RCC 7860 (cell line): ENCODE data around the gene IER2.

ENCODE experiments used
- DNase-seq: peaks from one replicate; pipeline ENCODE4 v3.0.0-alpha.2; 2015; ENCODE audit warnings: low spot score
- FAIRE-seq: peaks from 2 replicates; lab custom pipeline; 2012; peaks lifted over from hg19 to GRCh38; lab: Jason Lieb, UNC

The IER2 gene, protein sequence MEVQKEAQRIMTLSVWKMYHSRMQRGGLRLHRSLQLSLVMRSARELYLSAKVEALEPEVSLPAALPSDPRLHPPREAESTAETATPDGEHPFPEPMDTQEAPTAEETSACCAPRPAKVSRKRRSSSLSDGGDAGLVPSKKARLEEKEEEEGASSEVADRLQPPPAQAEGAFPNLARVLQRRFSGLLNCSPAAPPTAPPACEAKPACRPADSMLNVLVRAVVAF

DNA sequence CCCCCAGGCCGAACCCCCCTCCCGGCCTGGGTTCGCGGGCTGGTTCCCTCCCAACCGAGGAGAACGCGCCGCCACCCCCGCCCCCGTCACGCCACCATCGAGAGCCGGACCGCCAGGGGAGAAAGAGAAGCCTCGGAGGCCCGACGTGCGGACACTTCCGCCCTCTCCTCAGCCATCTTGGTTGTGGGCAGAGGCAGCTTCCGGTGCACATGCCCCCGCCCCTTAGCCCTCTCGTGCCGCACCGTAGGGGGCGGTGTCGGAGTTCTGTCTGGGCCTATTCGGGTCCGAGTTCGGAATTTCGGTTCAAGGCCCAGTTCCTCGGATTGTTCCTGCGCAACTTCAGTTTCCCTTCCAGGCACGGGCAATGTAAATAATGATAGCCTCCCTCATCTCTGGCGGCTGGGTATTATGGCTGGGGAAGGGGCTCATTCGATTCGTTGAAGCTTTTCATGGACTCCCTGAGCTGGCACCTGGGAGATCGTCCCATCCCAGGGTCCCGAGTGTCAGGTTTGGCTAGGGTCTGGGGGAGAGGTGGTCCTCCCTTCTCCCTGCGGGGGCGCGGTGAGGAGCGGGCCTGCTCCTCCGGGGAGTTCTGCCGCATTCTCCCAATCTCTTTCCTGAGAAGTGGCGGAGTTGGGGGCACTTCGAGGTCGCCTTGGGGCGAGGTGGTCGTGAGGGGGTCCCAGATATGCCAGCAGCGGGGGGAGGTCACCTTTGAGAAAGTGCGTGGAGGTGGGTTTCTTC, at the start of gene IER2, which contains the start of gene STX10:
TSS of gene IER2 (plus strand) at position 225 of the 744 bp plus-strand sequence. CDS start 2,776 bp downstream, outside the sequence.
TSS of gene STX10 (minus strand) at position 189 of the 744 bp plus-strand sequence. CDS start 202 bp downstream, outside the sequence.
- DNase-seq (peak; percentile 89), FAIRE-seq (peak; percentile 69)

DNA sequence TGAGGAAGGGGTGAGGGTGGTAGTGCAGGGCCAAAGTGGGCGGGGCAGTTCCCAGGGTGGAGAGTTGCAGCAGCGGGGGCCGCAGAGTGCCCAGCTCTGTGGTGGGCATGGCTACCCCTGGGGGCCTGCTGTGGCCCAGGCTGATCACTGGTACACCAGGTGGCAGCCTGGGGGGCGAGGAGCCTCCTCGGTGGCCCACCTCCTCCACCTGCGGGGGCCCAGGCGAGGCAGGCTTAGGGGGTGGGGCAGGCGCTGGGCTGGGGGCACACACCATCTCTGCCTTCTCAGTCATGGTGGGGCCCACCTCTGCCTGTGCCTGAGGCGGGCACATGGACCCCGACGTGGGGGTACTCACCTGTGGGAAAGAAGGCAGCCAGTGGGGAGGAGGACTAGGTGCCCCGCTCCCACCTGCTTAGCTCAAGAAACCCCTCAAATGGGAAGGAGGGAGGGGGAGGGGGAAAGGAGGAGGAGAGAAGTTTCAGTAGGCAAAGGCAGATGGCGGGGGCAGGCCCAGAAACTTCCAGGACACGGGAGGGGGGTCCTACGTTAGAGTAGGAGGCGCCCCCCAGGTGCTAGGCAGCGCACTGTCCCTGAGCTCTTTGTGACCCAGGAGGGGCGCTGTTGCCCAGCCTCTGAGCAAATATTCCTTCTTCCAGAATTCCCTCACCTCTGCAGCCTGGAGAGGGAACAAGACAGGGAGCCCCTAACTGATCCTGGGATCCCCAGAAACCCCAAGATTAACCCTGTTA, 49.2 kb upstream of the IER2 start:
- FAIRE-seq (no peak), DNase-seq (no peak)

DNA sequence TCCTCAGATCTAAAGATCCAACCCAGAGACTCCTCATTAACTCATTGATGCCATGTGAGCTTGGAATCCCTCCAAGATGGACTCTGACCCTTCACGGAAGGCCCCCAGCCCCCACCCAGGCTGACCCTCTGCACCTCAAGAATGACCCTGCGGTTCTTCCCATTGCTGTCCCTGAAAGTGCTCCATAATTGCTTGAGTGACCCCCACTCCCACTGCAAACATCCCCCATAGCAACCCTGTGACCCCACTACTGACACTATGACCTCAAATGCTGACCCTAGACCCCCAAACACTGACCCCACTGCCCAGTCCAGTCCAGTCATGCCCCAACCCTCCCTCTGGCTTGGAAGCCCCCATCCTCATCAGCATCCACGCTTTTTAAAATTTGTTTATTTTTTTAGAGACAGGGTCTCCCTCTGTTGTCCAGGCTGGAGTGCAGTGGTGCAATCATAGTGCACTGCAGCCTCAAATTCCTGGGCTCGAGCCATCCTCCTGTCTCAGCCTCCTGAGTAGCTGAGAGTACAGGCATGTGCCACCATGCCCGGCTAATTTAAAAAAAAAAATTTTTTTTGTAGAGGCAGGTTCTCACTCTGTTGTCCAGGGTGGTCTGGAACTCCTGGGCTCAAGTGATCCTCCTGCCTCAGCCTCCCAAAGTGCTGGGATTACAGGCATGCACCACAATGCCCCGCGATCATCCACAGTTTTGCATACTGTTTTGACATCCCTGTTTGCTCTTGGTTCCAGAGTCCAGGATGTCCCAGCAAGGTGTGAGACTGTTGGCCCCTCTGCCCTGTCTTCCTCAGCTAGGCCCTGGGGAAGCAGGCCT, 48.4 kb upstream of the IER2 start:
- no peak for FAIRE-seq
- no peak for DNase-seq

DNA sequence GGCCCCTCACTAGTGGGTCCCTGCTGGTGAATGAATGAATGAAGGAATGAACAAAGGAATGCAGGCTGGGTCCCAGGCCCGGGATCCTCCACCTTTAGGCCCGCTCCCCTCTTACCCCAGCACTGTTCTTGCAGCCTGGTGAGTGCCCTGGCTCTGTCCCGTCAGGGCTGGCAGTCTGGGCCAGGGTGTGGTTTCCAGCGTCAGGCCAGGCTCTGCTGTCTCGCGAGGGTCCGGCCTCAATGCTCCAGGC, 47.9 kb upstream of the IER2 start:
- FAIRE-seq (no peak), DNase-seq (no peak)

DNA sequence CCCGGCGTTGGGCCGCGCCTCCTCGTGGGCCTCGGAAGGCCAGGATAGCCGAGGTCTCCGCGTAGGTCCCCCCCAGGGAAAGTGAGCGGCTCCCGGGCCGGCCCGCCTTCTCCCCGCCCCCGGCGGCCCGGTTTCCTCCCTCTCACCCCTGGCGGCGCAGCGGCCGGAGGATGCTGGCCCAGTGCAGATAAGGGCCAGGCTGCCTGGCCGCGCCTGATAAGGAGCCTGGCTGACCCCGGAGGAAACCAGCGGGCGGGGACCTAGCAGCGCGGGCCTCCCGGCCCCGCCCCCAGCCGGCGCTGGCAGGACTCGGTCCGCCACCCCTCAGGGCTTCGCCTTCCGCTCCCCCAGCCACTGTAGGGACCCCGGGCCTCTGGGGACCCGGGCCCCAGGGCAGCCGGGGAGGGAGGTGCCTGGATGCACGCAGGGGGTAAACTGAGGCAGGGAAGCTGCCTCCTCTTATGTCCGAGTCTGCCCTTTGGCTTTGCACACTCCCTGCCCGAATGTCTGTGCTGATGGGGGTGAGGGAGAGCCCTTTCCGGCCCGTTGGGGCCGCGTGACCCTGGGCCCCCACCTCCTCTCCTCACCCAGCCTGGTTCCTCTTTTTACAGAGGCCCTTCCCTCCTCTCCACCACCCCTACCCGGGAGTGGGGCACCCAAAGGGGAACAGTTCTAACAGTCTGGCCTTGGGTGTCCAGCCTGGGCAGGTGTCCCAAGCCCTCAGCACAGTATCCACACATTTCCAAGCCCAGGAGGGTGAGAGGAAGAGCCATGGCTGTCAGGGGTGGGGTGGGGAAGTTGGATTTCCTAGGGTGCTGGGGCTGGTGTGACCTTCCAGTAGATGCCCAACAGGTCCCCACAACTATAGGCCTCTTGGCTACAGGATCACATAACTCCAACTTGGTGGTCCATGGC, 47.3 kb upstream of the IER2 start, which contains the start of gene LYL1:
TSS of gene LYL1 (minus strand) at position 193 of the 915 bp plus-strand sequence. CDS start 1,687 bp downstream, outside the sequence.
- FAIRE-seq (no peak), DNase-seq (no peak)

DNA sequence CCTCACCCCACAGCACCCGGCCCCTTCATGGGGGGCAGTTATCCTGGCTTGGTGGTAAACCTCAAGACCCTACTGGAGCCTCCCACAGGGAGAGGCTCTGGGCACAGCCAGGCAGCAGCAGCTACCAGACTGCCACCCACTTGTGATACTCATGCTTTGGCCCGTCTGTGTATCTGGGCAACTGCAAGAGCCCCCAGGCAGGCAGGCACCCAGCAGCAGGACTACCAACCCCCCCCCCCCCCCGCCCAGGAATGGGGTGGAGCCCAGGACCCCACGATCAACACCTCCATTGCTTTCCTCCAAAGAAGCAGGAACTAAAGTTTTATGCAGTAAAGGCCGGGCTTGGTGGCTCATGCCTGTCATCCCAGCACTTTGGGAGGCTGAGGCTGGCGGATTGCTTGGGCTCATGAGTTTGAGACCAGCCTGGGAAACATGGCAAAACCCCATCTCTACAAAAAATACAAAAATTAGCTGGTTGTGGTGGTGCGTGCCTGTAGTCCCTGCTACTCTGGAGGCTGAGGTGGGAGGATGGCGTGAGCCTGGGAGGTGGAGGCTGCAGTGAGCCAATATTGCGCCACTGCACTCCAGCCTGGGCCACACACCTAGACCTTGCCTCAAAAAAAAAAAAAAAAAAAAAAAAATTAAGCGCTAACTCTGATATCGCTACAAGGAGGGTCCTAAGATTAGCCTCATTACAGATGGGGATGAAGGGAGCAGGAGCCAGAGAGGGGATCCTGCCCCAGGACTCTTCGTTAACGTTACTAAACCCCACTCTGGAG, 46.4 kb upstream of the IER2 start:
- DNase-seq (no peak), FAIRE-seq (no peak)

DNA sequence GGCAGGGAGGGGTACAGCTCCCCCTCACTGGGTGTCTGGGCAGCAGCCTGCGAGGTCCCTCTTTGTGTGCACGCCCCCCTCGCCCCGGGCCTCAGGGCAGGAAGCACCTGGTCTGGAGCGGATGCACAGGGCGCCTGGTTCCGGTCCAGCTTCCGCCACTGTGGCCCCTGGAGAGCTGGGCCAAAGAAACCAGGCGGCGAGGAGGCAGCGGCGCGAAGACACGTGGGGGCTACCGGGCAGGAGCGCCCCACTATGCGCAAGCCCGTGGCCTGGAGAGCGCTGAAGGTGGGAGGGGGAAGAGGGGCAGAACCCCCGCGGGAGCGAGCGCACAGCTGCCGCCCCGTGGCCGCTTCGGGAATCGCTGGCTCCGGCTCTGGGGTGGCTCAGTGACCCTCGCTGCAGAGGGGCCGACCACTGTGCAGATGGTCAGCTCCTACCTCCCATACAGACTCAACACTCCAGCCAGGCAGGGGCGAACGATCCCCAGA, 45.8 kb upstream of the IER2 start:
- FAIRE-seq (no peak), DNase-seq (no peak)

DNA sequence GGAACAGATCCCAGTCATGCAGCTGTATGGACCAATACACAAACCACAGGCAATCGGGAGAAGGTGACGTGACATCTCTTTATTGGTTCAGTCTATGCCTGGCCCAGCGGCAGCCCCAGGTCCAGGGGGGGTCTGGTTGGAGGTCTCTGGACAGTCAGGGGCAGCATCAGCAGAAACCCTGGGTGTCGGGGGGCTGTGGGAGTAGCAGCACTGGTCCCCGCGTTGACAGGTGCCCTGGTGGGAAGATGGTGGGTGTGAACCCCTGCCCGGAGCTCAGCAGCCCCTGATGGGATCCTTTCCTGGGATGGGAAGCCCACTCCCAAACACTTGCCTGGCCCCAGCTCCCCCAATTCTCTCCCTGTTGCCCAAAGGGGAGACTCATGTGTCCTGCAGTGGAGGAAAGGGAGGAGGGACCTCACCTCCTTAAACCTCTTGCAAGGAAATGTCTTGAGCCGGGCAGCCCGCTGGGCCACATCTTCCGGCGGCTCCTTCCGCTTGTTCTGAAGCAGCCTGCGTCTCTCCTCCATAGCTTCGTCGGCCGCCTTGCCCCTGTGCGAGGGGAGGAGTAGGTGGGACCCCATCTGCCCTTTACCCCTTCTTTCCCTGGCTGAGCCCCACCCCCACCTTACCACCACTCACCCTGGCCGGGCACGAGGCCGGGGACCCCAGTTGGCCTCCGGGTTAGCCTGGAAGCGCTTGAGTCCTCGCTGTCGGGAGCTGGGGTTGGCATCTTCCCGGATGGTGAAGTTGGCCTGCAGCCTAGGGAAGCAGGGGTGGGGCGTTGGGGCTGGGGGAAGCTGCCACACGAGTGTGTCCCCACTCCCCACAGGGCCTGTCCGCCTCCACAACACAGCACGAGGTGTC, 45.1 kb upstream of the IER2 start:
- FAIRE-seq: no peak

DNA sequence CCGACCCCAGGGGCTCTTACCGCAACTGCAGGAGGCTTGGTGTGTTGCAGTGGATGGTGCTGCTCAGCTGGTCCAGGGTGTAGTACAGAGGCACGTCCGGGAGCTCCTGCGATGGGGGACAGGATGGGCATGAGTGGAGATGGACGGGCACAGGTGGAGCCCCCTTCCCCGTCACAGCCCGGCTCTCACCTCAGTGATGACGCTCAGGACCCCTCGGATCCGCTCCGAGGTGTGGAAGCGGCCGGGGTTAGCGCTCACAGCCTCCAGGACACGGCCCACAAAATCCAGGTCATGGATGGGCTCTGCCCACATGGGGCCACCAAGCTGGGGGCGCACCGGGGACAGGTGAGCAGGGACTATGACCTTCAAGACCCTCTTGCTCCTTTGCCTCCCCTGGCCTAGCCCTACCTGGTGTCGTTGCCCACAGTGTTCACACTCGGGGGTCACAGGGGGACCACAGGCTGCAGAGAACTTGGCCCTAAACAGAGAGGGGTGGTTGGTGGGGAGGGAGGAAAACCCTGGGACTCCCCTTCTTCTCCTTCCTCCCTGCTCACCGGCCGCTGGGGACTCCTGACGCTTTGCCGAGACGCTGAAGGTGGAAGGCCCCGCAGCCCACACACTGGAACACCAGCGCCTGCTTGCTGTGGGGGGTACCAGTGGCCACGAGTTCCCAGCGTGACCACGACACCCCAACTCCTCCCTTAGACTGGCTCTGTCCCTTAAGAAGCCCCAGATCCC, 40.7 kb upstream of the IER2 start:
- FAIRE-seq (no peak), DNase-seq (no peak)

More for the DNA sequence above, 45.1 kb upstream of the IER2 start:
- no peak for DNase-seq

DNA sequence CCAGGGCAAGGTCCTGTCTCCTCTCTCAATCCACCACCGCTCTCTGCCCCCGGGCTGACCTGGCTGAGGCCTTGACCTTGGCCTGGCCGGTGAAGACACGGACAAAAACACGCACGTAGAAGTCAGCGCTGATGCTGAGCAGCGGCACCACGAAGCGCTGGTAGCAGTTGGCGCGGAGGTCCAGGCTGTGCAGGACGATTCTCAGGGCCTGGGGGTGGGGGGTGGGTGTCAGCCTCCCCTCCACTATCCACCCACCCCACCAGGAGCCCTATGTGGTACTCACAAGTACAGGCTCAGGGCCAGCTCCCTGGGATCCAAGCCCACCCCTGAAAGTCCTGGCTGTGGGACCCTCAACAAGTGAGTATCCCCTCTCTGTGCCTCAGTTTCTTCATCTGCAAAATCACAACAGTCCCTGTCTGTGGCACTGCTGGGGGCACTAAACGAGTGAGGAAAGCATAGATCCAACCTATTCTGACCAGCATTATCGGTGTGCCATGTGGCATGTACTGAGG, 40.1 kb upstream of the IER2 start:
- FAIRE-seq: no peak
- DNase-seq: no peak

DNA sequence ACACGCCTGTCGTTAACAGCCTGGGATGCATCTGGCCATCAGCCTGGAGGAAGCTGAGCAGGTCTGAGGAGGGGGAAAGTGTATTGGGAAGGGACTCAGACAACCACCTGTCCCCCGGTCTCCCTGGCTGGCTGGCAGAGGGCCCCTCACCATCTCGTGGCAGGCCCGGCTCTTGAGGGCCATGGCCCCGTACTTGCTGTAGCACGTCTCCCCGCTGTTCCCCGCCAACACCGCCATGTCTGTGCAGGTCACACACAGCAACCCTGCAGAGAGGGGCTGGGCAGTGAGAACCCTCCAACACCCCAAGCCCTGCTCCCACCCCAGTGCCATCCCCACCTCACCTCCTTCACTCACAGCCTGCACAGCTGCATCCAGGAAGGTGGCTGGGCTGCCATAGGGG, 37.7 kb upstream of the IER2 start:
- FAIRE-seq (no peak), DNase-seq (no peak)

DNA sequence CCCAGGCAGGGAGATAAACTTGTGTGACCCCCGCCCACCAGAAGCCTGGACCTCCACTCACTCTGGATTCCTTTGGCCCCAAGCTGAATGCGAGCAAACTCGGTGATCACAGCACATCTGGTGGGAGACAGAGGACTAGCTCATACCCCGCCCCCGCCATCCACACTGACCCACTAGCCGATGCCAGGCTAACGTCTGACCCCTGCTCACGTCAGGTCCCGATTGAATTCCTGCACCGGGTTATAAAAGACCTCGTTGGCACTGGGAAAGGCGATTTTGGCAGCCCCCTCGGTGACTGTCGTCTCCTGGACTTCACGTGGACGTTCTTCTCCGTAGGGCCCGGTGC, 34.3 kb upstream of the IER2 start:
- no peak for DNase-seq
- no peak for FAIRE-seq

DNA sequence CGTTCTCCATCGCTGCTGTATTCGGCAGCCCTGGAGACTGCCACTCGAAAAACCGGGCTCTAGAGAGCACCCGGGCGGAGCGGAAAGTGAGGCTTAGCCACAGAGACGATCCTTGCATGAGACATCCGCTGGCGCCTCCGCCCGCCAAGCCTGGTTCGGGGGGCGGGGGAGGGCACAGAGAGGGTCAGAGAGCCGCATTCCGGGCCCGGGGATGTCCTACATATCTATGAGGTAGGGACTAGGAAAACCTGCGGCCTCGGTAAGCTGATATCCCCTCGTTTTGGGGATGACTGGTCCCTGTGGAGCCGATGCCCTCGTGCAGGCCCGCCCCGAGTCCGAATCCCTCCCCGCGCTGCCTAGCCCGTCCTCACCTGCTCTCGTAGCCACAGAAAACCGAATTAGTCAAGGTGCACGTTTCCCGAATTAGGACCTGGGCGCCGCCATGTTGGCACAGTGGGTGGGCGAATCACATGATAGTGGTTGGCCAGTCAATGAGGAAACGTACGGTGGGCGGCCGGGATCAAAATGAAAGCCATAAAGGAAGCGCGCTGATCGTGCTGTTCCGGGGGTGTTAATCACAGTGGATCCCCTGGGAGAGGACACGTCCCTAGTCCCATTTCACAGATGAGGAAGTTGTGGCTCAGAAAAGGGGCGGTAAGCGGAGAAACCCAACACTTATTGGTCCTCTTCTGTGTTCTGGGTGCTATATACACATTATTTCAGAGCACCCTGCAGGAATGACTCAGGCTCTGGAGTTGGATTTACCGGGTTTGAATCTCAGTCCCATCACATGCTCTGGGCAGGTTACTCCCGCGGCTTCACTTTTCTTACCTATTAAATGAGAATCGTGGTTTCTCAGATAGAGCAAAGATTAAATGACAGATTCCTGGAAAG, 33.7 kb upstream of the IER2 start, which contains the start of gene TRMT1:
TSS of gene TRMT1 (minus strand) at position 459 of the 894 bp plus-strand sequence. CDS start at position 118, 341 bp downstream.
- peak; percentile 91 for DNase-seq
- peak; percentile 56 for FAIRE-seq

DNA sequence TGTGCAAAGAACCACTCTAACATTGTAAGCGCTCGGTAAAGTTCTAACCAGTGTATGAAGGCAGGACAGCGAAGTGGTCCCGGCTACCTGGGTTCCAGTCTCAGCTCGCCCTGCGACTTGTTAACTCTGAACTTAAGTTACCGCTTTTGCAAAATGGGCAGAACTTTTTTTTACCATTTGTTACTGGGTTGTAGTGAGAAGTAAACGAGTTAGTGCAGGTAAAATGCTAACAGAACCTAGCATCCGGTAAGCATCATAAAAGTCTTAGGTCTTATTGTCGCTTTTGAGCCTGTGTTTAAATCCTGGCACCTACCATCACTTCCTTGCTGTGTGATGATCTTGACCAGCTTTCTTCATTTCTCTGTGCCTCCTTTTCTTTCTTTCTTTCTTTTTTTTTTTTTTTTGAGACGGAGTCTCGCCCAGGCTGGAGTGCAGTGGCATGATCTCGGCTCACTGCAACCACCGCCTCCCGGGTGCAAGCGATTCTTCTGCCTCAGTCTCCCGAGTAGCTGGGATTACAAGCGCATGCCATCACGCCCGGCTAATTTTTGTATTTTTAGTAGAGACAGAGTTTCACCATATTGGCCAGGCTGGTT, 32.9 kb upstream of the IER2 start:
- FAIRE-seq (no peak), DNase-seq (no peak)

DNA sequence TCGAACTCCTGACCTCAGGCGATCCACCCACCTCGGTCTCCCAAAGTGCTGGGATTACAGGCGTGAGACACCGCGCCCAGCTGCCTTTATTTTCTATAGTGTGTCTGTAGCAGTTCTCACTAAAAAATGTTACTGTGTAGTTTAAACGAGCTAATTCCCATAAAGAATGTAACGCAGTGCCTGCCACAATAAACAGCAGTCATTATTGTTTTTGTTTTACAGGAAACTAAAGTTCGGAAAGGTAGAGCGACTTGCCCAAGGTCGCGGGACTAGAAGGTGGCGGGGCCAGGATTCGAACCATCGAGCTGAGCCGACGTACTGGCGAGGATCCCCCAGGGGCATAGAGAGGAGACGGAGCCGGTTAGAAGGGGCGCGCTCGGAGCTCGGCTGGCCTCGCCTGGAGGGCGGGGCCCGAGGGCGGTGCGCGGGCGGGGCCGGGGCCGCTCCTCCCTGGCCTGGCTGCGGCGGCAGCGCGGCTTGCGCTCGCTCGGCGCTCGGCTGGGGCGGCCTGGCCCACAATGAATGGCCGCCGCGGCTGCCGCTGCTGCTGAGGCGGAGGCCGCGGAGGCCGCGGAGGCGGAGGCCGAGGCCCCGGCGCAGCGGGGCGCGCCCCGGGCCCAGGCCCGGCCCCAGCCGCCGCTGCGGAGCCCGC, 32.3 kb upstream of the IER2 start, which contains the start of gene NACC1:
TSS of gene NACC1 (plus strand) at position 493 of the 652 bp plus-strand sequence. CDS start 16,944 bp downstream, outside the sequence.
- DNase-seq (peak; percentile 83), FAIRE-seq (no peak)
